Tibial artery (tissue), 4 donors: ENCODE measurements around the gene GNB1.
A peak's percentile ranks its signal among the peaks of the same experiment; 100 is the strongest.
"Not testable (repeated sequence)": the region's sequence is repeated elsewhere in the genome, so short reads cannot be mapped to it uniquely, and the experiment has no call there.

Experiments
- DNase-seq, 2 donors: peaks; one replicate each; pipeline ENCODE4 v3.0.0-alpha.2; 2019
- H3K27ac ChIP-seq, 2 donors: fragments of 200-600 bp; sonication (generic) in 1 of 2; 1 replicate in 1 of 2; 2 replicates in 1 of 2; pipeline ENCODE4 v1.5.1; 2018 to 2019; ENCODE audit warnings: mild to moderate bottlenecking in 1 of 2
- H3K27me3 ChIP-seq, 2 donors: fragments of 200-600 bp; sonication (generic) in 1 of 2; one replicate each; pipeline versions ENCODE4 v1.5.1 to v1.6.0; 2016 to 2019
- H3K36me3 ChIP-seq, 3 donors: fragments of 200-600 bp; sonication (generic) in 2 of 3; one replicate each; pipeline ENCODE4 v1.5.1; 2016 to 2019; ENCODE audit warnings: mild to moderate bottlenecking in 2 of 3
- H3K4me1 ChIP-seq, 4 donors: fragments of 200-600 bp; sonication (generic) in 2 of 4; 1 replicate in 3 of 4; 2 replicates in 1 of 4; pipeline ENCODE4 v1.5.1; 2016 to 2019
- H3K4me3 ChIP-seq, 2 donors: fragments of 200-600 bp; sonication (generic) in 1 of 2; 1 replicate in 1 of 2; 2 replicates in 1 of 2; pipeline ENCODE4 v1.5.1; 2018 to 2019; ENCODE audit warnings: mild to moderate bottlenecking in 2 of 2
- H3K9me3 ChIP-seq, 3 donors: fragments of 200-600 bp; sonication (generic) in 1 of 3; one replicate each; pipeline ENCODE4 v1.5.1; 2016 to 2019
- CTCF ChIP-seq, 2 experiments: fragments of 200-600 bp in 1 of 2; fragments of 450-650 bp in 1 of 2; IDR thresholded peaks; one replicate each; pipeline ENCODE4 v1.5.1; 2017 to 2019; ENCODE audit warnings: antibody characterized with exemption in 2 of 2, mild to moderate bottlenecking in 1 of 2, moderate library complexity in 1 of 2
- intact Hi-C: fragments of 100-400 bp; cut with DNase I; formaldehyde crosslinking; loops from one replicate; pipeline ENCODE4 v1.15.0; 2023; ENCODE audit warnings: low total_unique reads

GNB1 gene

GRCh38 chr1:1752636-1753606 lies 138.0 kb downstream of the GNB1 start:
- intact Hi-C loops: no loop called here
- TF ChIP-seq CTCF (IDR thresholded peaks at IDR 0.05): no peak
- no peaks in the 10 kb centered on the region for H3K9me3 ChIP-seq
- H3K4me3 ChIP-seq: no peak overlapping the region
- no peak for DNase-seq
- peaks cover 56 to 59% (median 58%) of the 10 kb centered on the region in 3 donors for H3K36me3 ChIP-seq
- no peak overlapping the region for H3K27ac ChIP-seq
- H3K27me3 ChIP-seq: no peaks in the 10 kb centered on the region
- peaks cover 0 to under 1% (median 0%) of the 10 kb centered on the region in 4 donors for H3K4me1 ChIP-seq

GRCh38 chr1:1752190-1752589 lies 138.7 kb downstream of the GNB1 start:
- no peak overlapping the region for H3K4me3 ChIP-seq
- H3K4me1 ChIP-seq: no peaks in the 10 kb centered on the region
- peaks cover 51 to 52% (median 52%) of the 10 kb centered on the region in 3 donors for H3K36me3 ChIP-seq
- H3K27me3 ChIP-seq: no peaks in the 10 kb centered on the region
- intact Hi-C loops: no loop called here
- H3K27ac ChIP-seq: no peak overlapping the region
- no peak for TF ChIP-seq CTCF (IDR thresholded peaks at IDR 0.05)
- H3K9me3 ChIP-seq: no peaks in the 10 kb centered on the region
- DNase-seq: no peak

- H3K4me3 ChIP-seq, H3K4me1 ChIP-seq, H3K27ac ChIP-seq, H3K9me3 ChIP-seq, DNase-seq, H3K27me3 ChIP-seq: not testable (repeated sequence)
- intact Hi-C loops: loop anchor here (5.0 kb wide), 1 partner anchor 58 kb away; the partner anchor contains the start of gene SLC35E2B
- H3K36me3 ChIP-seq: peaks cover 29% of the 10 kb centered on the region in 3 donors
Observed at GRCh38 chr1:1749941-1750340, 140.9 kb downstream of the GNB1 start.

- H3K27me3 ChIP-seq: no peaks in the 10 kb centered on the region
- no peak for TF ChIP-seq CTCF (IDR thresholded peaks at IDR 0.05)
- no peak for DNase-seq
- intact Hi-C loops: loop anchor here (5.0 kb wide), 1 partner anchor 57 kb away; the partner anchor contains the start of gene SLC35E2B
- H3K4me1 ChIP-seq: no peaks in the 10 kb centered on the region
- H3K36me3 ChIP-seq: peaks cover 17 to 18% (median 18%) of the 10 kb centered on the region in 3 donors
- no peak overlapping the region for H3K4me3 ChIP-seq
- H3K27ac ChIP-seq: no peak overlapping the region
- no peaks in the 10 kb centered on the region for H3K9me3 ChIP-seq
Observed at GRCh38 chr1:1748686-1749321, 142.1 kb downstream of the GNB1 start.

GRCh38 chr1:1746566-1746909 lies 144.3 kb downstream of the GNB1 start:
- not testable (repeated sequence) for H3K36me3 ChIP-seq, H3K4me1 ChIP-seq, H3K27me3 ChIP-seq, H3K9me3 ChIP-seq, DNase-seq
- peak overlapping the region in 1 of 2 donors; percentile 79 for H3K27ac ChIP-seq
- intact Hi-C loops: loop anchor here (5.0 kb wide), 1 partner anchor 54 kb away; the partner anchor contains the start of gene SLC35E2B
- peak overlapping the region; percentile 18 to 54 for H3K4me3 ChIP-seq

- H3K4me1 ChIP-seq, H3K27me3 ChIP-seq, H3K9me3 ChIP-seq, H3K36me3 ChIP-seq: not testable (repeated sequence)
- peak overlapping the region in 1 of 2 donors; percentile 79 for H3K27ac ChIP-seq
- TF ChIP-seq CTCF (IDR thresholded peaks at IDR 0.05): peak in 1 of 2 experiments; percentile 43
- intact Hi-C loops: loop anchor here (5.0 kb wide), 1 partner anchor 54 kb away; the partner anchor contains the start of gene SLC35E2B
- DNase-seq: peak in 1 of 2 donors; percentile 65
- peak overlapping the region; percentile 18 to 54 for H3K4me3 ChIP-seq
Observed at GRCh38 chr1:1745651-1746565, 145.0 kb downstream of the GNB1 start.

- H3K4me1 ChIP-seq: peaks cover 0 to 10% (median 0%) of the 10 kb centered on the region in 4 donors
- H3K27ac ChIP-seq, H3K9me3 ChIP-seq, H3K27me3 ChIP-seq, intact Hi-C loops, DNase-seq, H3K4me3 ChIP-seq: not testable (repeated sequence)
- H3K36me3 ChIP-seq: peaks cover 4 to 13% (median 5%) of the 10 kb centered on the region in 3 donors
Observed at GRCh38 chr1:1742529-1742928, 148.4 kb downstream of the GNB1 start.

- H3K4me3 ChIP-seq, intact Hi-C loops, H3K27me3 ChIP-seq, DNase-seq, H3K9me3 ChIP-seq: not testable (repeated sequence)
- Histone ChIP-seq H3K4me1 (peaks cover 0 to 10% (median 0%) of the 10 kb centered on the region in 4 donors), H3K36me3 (peaks cover 4 to 20% (median 8%) of the 10 kb centered on the region in 3 donors), H3K27ac (peak overlapping the region in 1 of 2 donors; percentile 25)
Observed at GRCh38 chr1:1741013-1741412, 149.9 kb downstream of the GNB1 start.
